ENCODE data around the gene UACA. TPM values are rescaled to one million over a fixed set of nuclear protein-coding genes. Genes with fewer than 3 reads are reported as not detected.

Gene UACA
- total RNA-seq, 1 experiment from 2014 or later: 59.9 TPM

- Histone ChIP-seq H3K9me2 (ENCODE audit: insufficient read depth) (no peaks in the 10 kb centered on the region), H3K36me3 (ENCODE audit: low read depth) (no peaks in the 10 kb centered on the region), H4K20me1 (ENCODE audit: insufficient read depth) (no peaks in the 10 kb centered on the region), H3K27me3 (ENCODE audit: insufficient read depth, low read depth) (no peaks in the 10 kb centered on the region), H3K79me2 (ENCODE audit: low read depth) (no peaks in the 10 kb centered on the region), H3K9me3 (ENCODE audit: insufficient read depth, low read depth) (no peaks in the 10 kb centered on the region), H3K4me2 (no peak overlapping the region), H3K4me3 (no peak overlapping the region), H3F3A (ENCODE audit: insufficient read depth, low read depth) (no peaks in the 10 kb centered on the region), H2AFZ (no peak overlapping the region), H3K4me1 (replicated peaks; ENCODE audit: insufficient read depth) (peaks cover 5% of the 10 kb centered on the region; the same call in 1 of the 2 replicates), H3K27ac (no peak overlapping the region)
- BruUV-seq (replicated peaks): no TSS peak
- no peak for DNase-seq
- intact Hi-C loops (cut with micrococcal nuclease; ENCODE audit: unreplicated experiment): no loop called here
- ChIA-PET CTCF (no interaction called here), POLR2A (ENCODE audit: unreplicated experiment) (interaction anchor here (0.6 kb wide), 1 partner anchor 10 kb away, joined by 4 read pairs; no protein-coding TSS in a partner anchor)
- TF ChIP-seq EZH2 (IDR thresholded peaks at IDR 0.05; ENCODE audit: low read depth): no peak
- TF ChIP-seq, protein P1, sequence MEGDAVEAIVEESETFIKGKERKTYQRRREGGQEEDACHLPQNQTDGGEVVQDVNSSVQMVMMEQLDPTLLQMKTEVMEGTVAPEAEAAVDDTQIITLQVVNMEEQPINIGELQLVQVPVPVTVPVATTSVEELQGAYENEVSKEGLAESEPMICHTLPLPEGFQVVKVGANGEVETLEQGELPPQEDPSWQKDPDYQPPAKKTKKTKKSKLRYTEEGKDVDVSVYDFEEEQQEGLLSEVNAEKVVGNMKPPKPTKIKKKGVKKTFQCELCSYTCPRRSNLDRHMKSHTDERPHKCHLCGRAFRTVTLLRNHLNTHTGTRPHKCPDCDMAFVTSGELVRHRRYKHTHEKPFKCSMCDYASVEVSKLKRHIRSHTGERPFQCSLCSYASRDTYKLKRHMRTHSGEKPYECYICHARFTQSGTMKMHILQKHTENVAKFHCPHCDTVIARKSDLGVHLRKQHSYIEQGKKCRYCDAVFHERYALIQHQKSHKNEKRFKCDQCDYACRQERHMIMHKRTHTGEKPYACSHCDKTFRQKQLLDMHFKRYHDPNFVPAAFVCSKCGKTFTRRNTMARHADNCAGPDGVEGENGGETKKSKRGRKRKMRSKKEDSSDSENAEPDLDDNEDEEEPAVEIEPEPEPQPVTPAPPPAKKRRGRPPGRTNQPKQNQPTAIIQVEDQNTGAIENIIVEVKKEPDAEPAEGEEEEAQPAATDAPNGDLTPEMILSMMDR (conservative IDR thresholded peaks at IDR 0.05): no peak
Observed at GRCh38 chr15:70627734-70628548, 135.4 kb downstream of the UACA start.

DNA sequence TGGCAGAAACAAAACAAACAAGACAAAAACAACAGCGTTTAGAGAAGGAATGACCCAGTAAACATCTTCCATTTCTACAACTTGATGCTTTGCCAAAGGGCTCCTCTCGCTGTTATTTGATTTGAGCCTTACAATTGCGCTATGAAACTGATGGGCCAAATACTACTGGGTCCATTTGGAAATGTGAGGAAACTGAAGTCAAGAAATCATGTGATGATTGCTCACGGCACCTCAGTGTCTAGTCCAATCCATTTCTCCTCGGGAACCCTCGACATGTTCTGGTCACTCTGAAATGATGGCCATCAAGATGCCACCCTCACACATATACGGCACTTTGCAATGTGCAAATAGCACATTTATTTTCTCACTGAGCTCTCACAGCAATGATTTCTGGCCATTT is 136.0 kb downstream of the UACA start:
- BruUV-seq (replicated peaks): no TSS peak
- POLR2A ChIA-PET (ENCODE audit: unreplicated experiment): no interaction called here
- Histone ChIP-seq H3K27ac (no peak overlapping the region), H3K9me3 (ENCODE audit: insufficient read depth, low read depth) (no peaks in the 10 kb centered on the region), H3K4me2 (no peak overlapping the region), H4K20me1 (ENCODE audit: insufficient read depth) (no peaks in the 10 kb centered on the region), H3K9me2 (ENCODE audit: insufficient read depth) (no peaks in the 10 kb centered on the region), H3K79me2 (ENCODE audit: low read depth) (no peaks in the 10 kb centered on the region), H3K36me3 (ENCODE audit: low read depth) (no peaks in the 10 kb centered on the region), H2AFZ (no peak overlapping the region), H3F3A (ENCODE audit: insufficient read depth, low read depth) (no peaks in the 10 kb centered on the region), H3K4me3 (no peak overlapping the region), H3K27me3 (ENCODE audit: insufficient read depth, low read depth) (no peaks in the 10 kb centered on the region), H3K4me1 (replicated peaks; ENCODE audit: insufficient read depth) (no peaks in the 10 kb centered on the region; the same call in 1 of the 2 replicates)
- intact Hi-C loops (cut with micrococcal nuclease; ENCODE audit: unreplicated experiment): no loop called here
- TF ChIP-seq, protein P1 (conservative IDR thresholded peaks at IDR 0.05): no peak
- TF ChIP-seq EZH2 (IDR thresholded peaks at IDR 0.05; ENCODE audit: low read depth): no peak
- CTCF ChIA-PET: no interaction called here
- no peak for DNase-seq

DNA sequence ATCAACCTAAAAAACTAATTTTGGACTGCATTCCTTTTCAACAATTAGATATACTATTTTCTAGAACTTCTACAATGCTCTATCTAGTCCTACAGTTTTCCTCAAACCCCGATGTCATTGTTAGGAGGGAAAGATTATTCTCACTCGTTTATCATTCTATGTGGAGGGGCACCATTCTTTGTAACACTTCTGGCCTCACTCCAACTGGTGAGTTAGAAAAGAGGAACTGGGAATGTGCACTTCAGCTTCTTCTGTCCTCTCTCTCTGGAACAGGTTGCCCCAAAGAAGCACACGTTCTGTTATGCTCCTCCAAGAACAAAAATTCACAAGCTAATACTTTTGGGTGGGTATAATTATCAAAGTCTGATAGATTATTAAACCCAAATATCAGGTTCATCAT is 137.9 kb downstream of the UACA start:
- Histone ChIP-seq H3K4me2 (no peak overlapping the region), H3K9me2 (ENCODE audit: insufficient read depth) (no peaks in the 10 kb centered on the region), H2AFZ (no peak overlapping the region), H3K4me3 (no peak overlapping the region), H3K79me2 (ENCODE audit: low read depth) (no peaks in the 10 kb centered on the region), H4K20me1 (ENCODE audit: insufficient read depth) (no peaks in the 10 kb centered on the region), H3K4me1 (replicated peaks; ENCODE audit: insufficient read depth) (no peaks in the 10 kb centered on the region), H3K27ac (no peak overlapping the region), H3F3A (ENCODE audit: insufficient read depth, low read depth) (no peaks in the 10 kb centered on the region), H3K27me3 (ENCODE audit: insufficient read depth, low read depth) (no peaks in the 10 kb centered on the region), H3K9me3 (ENCODE audit: insufficient read depth, low read depth) (no peaks in the 10 kb centered on the region), H3K36me3 (ENCODE audit: low read depth) (no peaks in the 10 kb centered on the region)
- no peak for DNase-seq
- no TSS peak for BruUV-seq (replicated peaks)
- ChIA-PET CTCF (no interaction called here), POLR2A (ENCODE audit: unreplicated experiment) (no interaction called here)
- TF ChIP-seq EZH2 (IDR thresholded peaks at IDR 0.05; ENCODE audit: low read depth): no peak
- TF ChIP-seq, protein P1 (conservative IDR thresholded peaks at IDR 0.05): no peak
- intact Hi-C loops (cut with micrococcal nuclease; ENCODE audit: unreplicated experiment): no loop called here

All from PC-9 (cell line).